Measurements from ENCODE around the gene RETREG1. TPM values are rescaled to one million over a fixed set of nuclear protein-coding genes. Genes with fewer than 3 reads are reported as not detected.

RETREG1 gene
- total and polyA plus RNA-seq, 2 experiments from 2014 or later, result 2.3 to 3.6 TPM

- Histone ChIP-seq H3K36me3 (ENCODE audit: insufficient read depth) (no peaks in the 10 kb centered on the region), H3K4me2 (no peak overlapping the region), H3K79me2 (replicated peaks; ENCODE audit: insufficient read depth) (no peaks in the 10 kb centered on the region), H3K9me2 (ENCODE audit: insufficient read depth) (0 out of 2 replicates have a peak, but pooled peaks cover 2% of the 10 kb centered on the region), H2AFZ (no peak overlapping the region), H3K4me3 (no peak overlapping the region), H3F3A (replicated peaks; ENCODE audit: low read depth) (no peaks in the 10 kb centered on the region), H3K27ac (ENCODE audit: low read depth) (no peak overlapping the region), H3K27me3 (ENCODE audit: insufficient read depth) (no peaks in the 10 kb centered on the region), H3K4me1 (ENCODE audit: insufficient read depth) (no peaks in the 10 kb centered on the region), H4K20me1 (replicated peaks; ENCODE audit: insufficient read depth) (no peaks in the 10 kb centered on the region)
- H3K36me3 Mint-ChIP-seq (ENCODE audit: low read depth), result no peaks in the 10 kb centered on the region; the same call in 2 of the 3 replicates
- DNase-seq (ENCODE audit: low spot score), result no peak
- H3K27ac Mint-ChIP-seq, result no peak overlapping the region
- no peak overlapping the region for H3K4me3 Mint-ChIP-seq
- H3K9me3 Mint-ChIP-seq, result no peaks in the 10 kb centered on the region
- no peaks in the 10 kb centered on the region for H3K4me1 Mint-ChIP-seq
- peaks cover 9% of the 10 kb centered on the region for H3K27me3 Mint-ChIP-seq (ENCODE audit: insufficient read depth, low read depth, poor library complexity)
- no peak for TF ChIP-seq EZH2 (IDR thresholded peaks at IDR 0.05; ENCODE audit: low read depth, unreplicated experiment)
- no peak for TF ChIP-seq ZNF462 (CRISPR knock-in tag; IDR thresholded peaks at IDR 0.05)
- TF ChIP-seq ZNF114 (CRISPR knock-in tag; IDR thresholded peaks at IDR 0.05), result no peak
- no peak for TF ChIP-seq JUNB (IDR thresholded peaks at IDR 0.05; ENCODE audit: unreplicated experiment)
- no peak for TF ChIP-seq EZH2phosphoT487 (IDR thresholded peaks at IDR 0.05; ENCODE audit: unreplicated experiment)
- no peak for TF ChIP-seq NANOG (IDR thresholded peaks at IDR 0.05; ENCODE audit: borderline replicate concordance)
- no peak for ATAC-seq
These were observed 80.6 kb downstream of the RETREG1 start for GRCh38 chr5:16536246-16536645.

- Mint-ChIP-seq H3K9me3 (no peaks in the 10 kb centered on the region), H3K4me3 (no peak overlapping the region), H3K4me1 (no peaks in the 10 kb centered on the region), H3K27ac (no peak overlapping the region), H3K27me3 (ENCODE audit: insufficient read depth, low read depth, poor library complexity) (peaks cover 6% of the 10 kb centered on the region), H3K36me3 (ENCODE audit: low read depth) (no peaks in the 10 kb centered on the region; the same call in 2 of the 3 replicates)
- no peak for ATAC-seq
- Histone ChIP-seq H3K36me3 (ENCODE audit: insufficient read depth) (no peaks in the 10 kb centered on the region), H3K79me2 (replicated peaks; ENCODE audit: insufficient read depth) (no peaks in the 10 kb centered on the region), H3F3A (replicated peaks; ENCODE audit: low read depth) (no peaks in the 10 kb centered on the region), H3K27me3 (ENCODE audit: insufficient read depth) (no peaks in the 10 kb centered on the region), H3K27ac (ENCODE audit: low read depth) (no peak overlapping the region), H2AFZ (no peak overlapping the region), H3K4me1 (ENCODE audit: insufficient read depth) (no peaks in the 10 kb centered on the region), H3K4me3 (no peak overlapping the region), H3K4me2 (no peak overlapping the region), H4K20me1 (replicated peaks; ENCODE audit: insufficient read depth) (no peaks in the 10 kb centered on the region), H3K9me2 (ENCODE audit: insufficient read depth) (0 out of 2 replicates have a peak, but pooled peaks cover 2% of the 10 kb centered on the region)
- TF ChIP-seq JUNB (IDR thresholded peaks at IDR 0.05; ENCODE audit: unreplicated experiment) (no peak), REST (IDR thresholded peaks at IDR 0.05; ENCODE audit: unreplicated experiment) (no peak), EZH2 (IDR thresholded peaks at IDR 0.05; ENCODE audit: low read depth, unreplicated experiment) (no peak), NANOG (IDR thresholded peaks at IDR 0.05; ENCODE audit: borderline replicate concordance) (no peak)
- DNase-seq (ENCODE audit: low spot score), result no peak
These were observed 82.5 kb downstream of the RETREG1 start for GRCh38 chr5:16534280-16534679.

Measured in GM23338 (cell line).